ENCODE data around the gene MORC1.
"Not testable (repeated sequence)": the region's sequence is repeated elsewhere in the genome, so short reads cannot be mapped to it uniquely, and the experiment has no call there.

The MORC1 gene, protein sequence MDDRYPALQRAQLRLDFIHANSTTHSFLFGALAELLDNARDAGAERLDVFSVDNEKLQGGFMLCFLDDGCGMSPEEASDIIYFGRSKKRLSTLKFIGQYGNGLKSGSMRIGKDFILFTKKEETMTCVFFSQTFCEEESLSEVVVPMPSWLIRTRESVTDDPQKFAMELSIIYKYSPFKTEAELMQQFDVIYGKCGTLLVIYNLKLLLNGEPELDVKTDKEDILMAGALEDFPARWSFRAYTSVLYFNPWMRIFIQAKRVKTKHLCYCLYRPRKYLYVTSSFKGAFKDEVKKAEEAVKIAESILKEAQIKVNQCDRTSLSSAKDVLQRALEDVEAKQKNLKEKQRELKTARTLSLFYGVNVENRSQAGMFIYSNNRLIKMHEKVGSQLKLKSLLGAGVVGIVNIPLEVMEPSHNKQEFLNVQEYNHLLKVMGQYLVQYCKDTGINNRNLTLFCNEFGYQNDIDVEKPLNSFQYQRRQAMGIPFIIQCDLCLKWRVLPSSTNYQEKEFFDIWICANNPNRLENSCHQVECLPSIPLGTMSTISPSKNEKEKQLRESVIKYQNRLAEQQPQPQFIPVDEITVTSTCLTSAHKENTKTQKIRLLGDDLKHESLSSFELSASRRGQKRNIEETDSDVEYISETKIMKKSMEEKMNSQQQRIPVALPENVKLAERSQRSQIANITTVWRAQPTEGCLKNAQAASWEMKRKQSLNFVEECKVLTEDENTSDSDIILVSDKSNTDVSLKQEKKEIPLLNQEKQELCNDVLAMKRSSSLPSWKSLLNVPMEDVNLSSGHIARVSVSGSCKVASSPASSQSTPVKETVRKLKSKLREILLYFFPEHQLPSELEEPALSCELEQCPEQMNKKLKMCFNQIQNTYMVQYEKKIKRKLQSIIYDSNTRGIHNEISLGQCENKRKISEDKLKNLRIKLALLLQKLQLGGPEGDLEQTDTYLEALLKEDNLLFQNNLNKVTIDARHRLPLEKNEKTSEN

DNA sequence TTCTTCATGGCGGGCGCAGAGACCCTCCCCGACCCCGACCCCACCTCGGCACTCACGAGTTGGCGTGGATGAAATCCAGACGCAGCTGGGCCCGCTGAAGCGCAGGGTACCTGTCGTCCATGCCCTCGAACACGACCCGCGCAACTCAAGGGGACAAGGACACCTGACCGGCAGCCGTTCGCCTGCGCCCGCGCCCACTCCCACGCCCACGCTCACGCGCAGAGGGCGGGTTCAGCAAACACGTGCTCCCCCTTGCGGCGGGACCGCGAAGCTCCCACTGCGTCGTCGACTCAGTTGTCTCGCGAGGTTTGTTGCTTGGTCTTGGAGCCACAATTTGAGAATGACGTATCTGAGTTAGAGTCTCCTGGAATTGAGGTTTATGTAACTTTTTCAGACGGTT lies at the start of gene MORC1:
Gene MORC1 (minus strand): TSS at position 196 of the 400 bp plus-strand sequence. CDS start 75 bp downstream, at position 121.
- no peak for FAIRE-seq

DNA sequence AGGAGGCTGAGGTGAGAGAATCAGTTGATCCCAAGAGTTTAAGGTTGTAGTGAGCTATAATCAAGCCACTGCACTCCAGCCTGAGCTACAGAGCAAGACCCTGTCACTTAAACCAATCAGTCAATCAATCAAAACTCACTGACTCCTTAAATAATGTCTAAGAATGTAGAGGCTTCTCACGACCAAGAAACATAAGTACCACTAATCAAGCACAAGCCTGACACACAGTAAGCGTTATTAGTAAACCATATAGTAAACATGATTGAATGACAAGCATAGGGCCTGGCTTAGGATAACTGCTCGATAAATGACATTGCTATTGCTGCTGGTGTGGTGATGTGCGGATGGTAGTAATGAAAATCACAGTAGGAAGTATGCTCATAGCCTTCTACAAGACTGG lies 48.0 kb upstream of the MORC1 start:
- no peak for FAIRE-seq

DNA sequence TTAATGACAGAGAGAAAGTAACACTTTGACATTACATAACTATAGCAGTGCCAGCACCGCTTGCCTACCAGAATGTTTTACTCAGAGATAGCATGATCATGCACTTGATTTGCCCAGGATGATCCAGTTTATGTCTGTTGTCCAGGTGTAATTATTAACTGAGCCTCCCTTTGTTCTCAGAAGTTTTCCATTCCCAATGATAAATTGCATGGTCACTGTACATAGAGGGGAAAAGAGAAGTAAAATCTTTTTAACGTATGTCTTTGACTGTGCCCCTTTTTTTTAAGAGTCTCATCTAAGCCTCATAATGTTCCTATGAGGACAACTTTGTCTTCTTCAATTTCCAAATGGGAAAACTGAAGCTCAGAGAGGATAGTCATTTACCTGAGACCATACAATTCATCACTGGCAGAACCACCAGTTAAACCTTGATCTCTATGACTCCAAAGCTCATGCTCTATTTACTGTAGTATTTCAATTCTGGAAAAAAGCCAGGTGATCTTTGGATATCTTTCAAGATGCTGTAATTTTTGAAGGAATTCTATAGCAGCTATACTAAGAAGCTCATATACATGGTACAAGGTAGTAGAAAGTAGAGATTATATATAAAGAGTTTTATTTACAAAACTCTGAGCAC lies 43.7 kb upstream of the MORC1 start:
- no peak for FAIRE-seq

DNA sequence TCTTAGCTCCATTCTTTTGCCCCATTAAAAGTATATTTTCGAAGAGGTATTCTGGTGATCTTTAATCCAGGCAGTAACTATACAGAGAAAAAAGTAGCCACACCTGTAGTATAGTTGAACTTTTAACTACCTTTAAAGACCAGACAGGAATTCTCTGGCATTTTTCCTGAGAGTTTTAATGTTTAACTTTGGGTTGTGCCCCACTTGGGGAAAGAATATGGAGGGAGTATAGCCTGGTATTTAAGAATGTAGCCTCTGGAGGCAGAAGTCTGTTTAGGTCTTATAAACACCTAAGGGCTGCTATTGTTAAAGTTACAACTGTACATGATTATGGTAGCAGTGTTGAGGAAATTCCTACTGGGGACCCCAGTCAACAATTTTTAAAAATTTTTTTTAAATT lies 37.9 kb upstream of the MORC1 start:
- no peak for FAIRE-seq

DNA sequence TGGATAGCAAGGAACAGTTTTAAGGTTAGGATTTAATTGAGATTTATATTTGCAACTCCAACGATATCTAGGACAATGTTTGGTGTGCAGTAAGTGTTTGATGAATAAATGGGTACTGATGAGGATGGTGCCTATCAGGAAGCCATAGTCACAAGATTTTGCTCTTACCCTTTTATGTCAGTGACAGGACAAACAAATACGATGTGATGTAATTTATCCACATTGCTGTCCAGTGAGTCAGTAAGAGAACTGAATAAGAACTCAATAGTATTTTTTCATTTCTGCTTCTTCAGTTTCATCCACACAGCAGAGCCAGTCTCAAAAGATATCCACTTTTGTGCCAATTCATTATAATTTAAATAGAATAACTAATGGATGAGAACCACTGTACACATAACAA lies 37.0 kb upstream of the MORC1 start:
- no peak for FAIRE-seq

DNA sequence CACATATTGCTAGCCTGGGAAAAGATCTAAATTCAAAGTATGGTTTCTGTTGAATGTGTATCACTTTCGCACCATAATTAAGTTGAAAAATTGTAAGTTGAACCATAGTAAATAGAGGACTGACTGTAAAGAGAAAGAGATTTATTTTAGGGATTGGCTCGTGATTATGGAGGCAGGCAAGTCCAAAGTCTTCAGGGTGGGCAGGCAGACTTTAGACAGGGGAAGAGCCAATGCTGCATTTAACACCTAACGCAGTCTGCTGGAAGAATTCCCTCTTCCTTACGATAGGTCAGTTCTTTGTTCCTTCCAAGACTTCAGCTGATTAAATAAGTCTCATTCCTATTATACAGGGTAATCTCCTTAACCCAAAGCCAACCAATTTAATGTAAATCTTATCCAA lies 34.4 kb upstream of the MORC1 start:
- FAIRE-seq, result no peak

DNA sequence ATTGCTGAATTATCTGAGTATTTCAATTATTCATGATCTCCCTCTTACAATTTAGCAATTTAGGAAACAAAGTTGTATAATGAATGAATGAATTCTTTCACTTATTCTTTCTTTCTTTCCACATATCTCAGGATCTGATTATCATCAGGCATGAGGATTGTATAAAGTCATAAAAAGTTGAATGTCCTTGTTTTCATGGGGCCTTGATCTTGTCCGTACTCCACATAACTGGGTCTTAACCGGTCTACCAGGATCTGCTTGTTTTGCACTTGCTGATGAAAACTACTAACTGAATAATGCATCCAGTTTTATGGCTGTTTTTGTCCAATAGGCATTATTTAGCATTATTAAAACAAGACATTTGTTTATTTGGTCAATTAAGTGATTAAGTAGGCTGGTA lies 31.1 kb upstream of the MORC1 start:
- no peak for FAIRE-seq

DNA sequence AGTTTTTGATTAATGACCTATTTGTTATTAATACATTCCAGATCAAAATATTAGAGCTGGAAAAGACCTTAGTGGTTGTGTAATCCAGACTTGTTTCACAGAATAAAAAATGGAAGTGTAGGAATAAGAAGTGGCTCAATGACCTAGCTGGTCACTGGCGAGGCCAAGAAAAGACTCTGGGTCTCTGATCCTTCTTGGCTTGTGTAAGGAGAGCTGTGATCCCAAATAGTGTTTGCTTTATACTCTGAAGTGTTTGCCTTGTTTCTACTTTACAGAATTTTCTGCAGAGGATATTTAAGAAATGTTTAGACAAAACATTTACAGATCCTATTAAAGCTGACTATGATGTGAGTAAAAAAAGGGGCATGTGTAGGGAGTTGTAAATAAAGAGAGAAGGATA lies 25.7 kb upstream of the MORC1 start:
- no peak for FAIRE-seq

DNA sequence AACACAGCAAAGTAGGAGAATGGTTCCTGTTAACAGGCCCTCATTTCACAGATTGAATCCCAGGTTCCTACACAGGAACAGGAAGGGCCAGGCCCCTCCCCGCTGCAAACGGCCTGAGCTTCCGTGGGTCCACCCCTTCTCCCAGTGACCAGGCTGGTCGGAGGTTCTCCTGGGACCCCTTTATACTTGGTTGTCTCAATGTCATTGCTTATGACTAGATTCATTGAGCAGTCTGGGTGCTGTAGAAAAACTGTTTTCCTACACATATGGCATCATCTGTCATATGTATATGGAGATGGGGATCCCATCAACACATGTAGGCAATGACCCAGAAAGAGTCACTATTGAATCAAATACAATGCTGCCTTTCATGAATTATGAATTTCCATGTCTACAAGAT lies 22.4 kb upstream of the MORC1 start:
- FAIRE-seq, result no peak

DNA sequence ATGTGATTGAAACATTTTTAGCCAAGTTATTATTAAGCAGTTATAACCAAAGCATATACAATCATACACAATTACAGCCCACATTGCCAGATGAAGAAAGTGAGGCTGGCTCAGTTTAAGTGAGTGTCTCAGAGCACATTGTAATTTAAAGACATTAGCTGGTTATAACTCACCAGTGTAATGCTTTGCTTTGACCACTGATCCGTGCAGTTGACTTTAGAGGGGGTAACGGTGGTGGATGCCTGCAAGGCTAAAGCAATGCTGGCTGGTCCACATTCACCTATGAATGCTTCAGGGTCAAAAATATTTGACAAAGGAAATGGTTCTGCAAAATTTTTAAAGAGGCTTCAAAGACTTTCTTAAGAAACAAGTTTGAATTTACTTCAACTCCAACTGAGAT lies 19.8 kb upstream of the MORC1 start:
- FAIRE-seq, result no peak

DNA sequence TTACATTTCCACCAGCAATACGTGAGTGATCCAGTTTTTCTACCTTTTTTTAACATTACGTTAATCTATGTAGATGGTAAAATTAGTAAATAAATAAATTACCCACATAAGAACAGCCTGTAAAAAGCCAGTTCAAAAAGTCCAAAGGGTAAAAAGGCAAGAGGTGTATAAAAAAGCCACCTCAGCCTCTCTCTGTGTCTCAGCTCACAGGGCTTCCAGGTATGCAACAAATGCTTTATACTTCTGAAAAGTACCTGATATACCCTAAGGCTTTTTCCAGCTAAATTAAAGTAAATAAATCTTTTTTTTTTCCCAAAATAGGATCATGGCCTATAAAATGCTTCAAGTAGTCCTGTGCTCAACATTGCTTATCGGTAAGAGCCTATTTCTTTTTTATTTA lies 18.6 kb upstream of the MORC1 start, which contains the start of gene C3orf85:
Gene C3orf85 (plus strand): TSS at position 197 of the 400 bp plus-strand sequence. CDS start 129 bp downstream, at position 326.
- no peak for FAIRE-seq

DNA sequence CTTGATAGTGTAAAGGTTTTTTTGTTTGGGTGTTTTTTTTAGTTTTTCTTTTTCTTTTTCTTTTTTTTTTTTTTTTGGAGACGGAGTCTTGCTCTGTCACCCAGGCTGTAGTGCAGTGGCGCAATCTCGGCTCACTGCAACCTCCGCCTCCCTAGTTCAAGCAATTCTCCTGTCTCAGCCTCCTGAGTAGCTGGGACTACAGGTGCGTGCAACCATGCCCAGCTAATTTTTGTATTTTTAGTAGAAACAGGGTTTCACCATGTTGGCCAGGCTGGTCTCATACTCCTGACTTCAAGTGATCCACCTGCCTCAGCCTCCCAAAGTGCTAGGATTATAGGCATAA lies 15.5 kb upstream of the MORC1 start:
- FAIRE-seq, result not testable (repeated sequence)

DNA sequence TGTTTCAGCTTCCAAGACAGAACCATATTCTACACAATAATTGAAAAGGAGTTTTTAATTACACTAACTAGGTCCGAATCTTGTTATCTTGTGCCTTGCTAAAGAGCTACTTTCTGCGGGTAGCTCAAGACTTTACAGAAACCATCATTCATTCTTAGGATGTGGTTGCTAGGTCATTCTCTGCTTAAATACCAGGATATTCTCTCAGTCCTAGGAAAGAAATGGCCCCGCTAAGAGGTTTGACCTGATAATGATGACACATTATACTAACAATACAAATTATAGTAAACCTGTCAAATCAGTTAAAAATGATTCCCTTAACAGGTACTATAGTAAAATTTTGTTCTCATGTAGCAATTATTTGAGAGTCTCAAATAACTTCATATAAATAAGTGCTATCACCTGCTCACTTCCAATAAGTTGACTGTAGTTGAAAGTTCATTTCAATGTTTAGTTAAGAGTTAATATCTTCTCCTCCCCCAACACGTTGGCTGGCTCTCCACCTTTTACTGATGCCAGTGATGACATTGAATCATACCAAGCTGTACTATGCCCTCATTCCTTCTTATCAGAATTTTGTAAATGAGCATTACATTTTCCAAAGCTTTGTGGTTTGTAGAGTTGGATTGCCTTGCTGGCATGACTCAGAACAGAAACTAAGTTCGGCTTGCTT lies 15.0 kb upstream of the MORC1 start:
- no peak for FAIRE-seq

DNA sequence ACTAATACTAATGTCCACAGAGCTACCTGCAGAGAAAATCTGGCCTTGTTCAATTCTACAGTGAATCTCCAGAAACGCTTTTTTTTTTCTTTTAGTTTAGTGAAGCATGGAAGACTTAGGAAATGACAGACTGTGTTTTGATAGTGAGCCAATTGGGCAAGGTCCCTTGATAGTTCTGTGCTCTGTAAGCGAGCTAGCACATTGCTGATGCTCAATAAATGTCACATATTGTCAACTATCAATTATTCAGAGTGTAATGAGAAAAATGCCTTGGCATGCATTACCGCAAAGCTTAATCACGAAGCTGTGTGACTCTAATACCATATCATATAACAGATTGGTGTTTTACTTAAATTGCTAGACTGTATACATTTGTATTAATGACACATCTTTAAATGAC lies 13.3 kb upstream of the MORC1 start:
- FAIRE-seq, result no peak

DNA sequence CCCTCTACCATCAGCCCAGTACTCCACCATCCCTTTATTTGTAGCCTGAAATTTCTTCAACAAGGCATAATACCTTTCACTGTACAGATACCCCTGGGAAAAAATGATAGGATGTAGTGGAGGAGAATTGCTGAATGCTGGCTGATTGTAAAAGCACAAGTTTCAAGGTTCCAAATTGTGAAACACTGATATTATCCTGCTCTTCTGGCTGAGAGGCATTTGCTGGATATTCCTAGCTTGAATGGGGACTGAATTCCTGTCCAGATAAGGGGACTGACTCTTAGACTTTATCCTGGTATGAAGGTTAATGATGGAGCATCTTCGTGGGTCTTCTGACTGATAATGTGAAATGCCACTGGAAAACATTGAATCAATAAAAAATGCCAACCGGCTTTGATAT lies 9.6 kb upstream of the MORC1 start:
- no peak for FAIRE-seq

DNA sequence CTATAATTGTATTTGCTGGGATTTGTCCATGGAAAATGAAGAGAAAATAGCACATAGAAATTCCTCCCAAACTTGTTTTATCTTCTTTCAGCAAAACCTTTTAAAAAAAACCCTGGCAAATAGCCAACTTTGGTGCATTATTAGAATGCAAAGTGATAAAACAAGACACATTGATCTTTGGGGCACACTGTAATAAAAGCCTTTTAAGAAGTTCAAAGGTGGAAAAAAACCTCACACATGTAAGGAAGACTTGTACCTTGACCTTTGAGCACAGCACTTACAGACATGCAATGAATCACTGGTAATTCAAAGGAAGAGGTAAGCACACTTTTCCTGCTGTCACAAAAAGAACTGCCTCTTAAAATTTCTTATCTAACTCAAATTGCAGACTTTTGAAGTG lies 8.0 kb upstream of the MORC1 start:
- FAIRE-seq, result no peak

DNA sequence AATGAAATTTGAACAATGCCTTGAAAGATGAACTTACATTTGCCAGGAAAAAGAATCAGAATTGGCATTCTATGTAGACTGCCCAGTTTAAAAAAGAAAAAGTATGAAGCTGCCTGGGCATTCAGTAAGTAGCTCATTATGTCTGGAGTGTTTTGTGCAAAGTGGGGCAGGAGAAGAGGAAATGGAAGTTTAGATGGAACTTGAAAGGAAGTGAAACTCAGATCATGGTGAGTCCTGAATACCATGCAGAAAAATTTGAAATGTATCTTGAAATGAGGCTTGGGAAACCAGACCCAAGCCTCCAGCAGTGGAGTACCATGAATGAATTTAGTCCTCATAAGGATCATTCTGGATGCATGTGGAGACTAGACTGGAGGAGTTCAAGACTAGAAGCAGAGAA lies 4.8 kb upstream of the MORC1 start:
- FAIRE-seq, result no peak

DNA sequence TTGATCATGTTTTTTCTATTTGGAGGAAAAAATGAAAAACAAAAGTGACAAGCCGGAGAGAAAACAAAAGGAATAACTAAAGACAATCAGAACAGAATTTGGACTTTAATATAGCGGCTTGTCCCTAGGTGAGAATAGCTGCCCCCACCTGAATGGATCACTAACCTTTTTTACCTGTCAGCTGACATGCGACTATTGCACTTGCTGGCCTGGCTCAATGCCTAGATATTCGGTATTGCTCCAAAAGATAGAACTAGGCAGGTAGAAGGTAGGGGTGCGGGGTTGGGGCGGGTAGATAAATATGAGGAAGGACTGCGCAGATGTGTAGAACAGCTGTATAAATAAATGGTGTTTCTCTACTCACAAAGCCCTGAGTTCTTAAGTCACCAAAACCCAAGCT lies 650 bp upstream of the MORC1 start:
- FAIRE-seq, result no peak

DNA sequence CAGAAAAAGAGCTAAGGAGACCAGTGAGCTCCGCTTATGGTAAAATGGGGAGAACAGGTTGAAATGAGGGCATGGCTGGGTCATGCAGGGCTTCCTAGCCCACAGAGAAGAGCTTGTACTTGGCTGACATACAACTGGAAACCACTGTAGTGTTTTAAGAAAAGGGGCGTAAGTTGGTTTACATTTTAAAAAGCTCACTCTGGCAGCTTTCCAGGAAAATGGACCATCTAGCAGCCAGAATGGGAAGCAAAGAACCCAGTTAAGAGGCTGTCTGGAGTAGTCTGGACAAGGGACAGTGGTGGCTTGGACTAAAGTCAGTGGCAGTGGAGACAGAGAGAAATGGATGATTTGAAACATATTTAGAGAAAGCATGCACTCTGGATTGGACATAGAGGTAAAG lies 1.9 kb downstream of the MORC1 start:
- FAIRE-seq, result no peak

DNA sequence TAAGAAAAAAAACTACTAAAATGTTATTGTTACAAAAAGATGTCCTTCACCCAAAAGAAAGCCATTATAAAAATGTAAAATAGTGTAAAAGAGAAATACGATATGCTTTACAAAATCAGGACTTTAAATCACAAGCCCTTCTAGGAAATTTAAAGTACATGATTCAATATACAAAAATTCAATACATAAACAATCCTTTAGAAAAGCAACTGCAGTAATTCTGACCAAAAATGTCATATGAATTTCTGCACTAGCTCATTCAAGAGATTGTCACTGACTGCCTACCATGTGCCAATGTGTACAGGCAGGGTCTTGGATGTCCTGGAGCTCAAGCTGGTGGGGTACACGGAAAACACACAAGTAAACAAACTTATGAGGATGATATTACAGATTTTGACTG lies 2.5 kb downstream of the MORC1 start:
- FAIRE-seq, result no peak

DNA sequence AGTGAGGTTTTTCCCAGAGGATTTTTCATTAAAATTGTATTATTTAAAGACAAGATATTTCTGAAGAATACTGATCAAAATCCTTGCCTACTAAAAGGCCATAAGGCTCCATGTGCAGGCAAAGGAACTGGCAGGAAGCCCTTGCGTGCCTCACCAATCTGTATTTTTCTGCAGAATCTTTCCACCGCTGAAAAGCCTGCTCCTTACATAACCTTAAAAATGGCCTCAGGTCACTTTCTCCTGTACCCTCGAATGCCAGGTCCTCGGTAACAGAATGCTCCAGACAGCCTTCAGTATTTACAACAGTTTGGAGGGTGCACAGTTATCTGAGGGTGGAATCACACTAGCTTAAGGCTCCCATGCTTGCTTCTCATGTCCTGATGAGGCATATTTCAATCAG lies 3.2 kb downstream of the MORC1 start:
- no peak for FAIRE-seq

DNA sequence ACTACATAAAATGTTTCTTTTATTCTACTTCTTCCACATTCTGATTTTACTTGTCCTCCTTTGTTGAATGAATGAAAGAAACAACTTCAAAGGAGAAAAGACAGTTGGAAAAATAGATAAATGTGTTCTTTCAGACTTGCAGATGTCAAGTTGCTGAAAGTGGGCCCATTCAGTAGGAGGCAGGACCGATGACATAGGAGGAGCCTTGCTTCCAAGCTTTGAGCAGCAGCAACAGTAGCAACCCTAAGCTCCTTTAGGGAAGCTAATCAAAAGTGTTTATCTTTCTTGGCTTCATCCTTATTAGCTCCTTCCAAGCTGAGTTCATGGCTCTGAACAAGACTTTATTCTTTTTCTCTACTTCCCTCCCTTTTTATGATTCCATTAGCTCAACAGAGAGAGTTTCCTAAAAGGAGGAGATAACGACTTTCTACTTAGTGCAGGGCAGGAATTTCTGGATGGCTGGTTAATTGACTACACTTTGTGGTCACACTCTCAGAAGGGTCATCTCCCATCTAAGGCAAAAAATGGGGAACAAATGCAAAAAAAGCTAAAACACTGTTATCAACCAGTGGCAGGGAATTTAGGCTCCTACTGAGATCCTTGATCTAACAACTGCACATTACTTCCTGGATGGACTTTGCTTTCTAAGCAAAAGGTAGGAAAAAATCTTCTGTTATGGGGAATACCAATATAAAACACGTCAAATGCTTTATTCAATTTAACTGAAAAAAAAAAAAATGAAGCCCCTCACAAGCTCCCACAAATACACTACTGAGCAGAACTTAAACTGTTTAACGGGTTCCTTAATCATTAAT lies 4.8 kb downstream of the MORC1 start:
- FAIRE-seq, result no peak

All from G401.6 (cell line).